ENCODE results near the gene GPT2.
A peak's percentile ranks its signal among the peaks of the same experiment; 100 is the strongest.

Gene GPT2

GRCh38 chr16:46973207-46973995, 89.2 kb downstream of the GPT2 start, which contains the start of gene DNAJA2:
Gene DNAJA2 (minus strand): TSS chr16:46973674. CDS start chr16:46973572, 102 bp downstream.
- H3K4me1 ChIP-seq (ENCODE audit: control insufficient read depth, low read length), result peaks cover 37% of the 10 kb centered on the region
- peaks cover 18% of the 10 kb centered on the region for H4K20me1 ChIP-seq (ENCODE audit: control insufficient read depth, insufficient read depth, low read depth, low read length)
- H3K27me3 ChIP-seq (ENCODE audit: control insufficient read depth, low read length), result no peaks in the 10 kb centered on the region
- peaks cover 64% of the 10 kb centered on the region for H3K79me2 ChIP-seq (ENCODE audit: control insufficient read depth, low read length)
- H3K4me3 ChIP-seq (ENCODE audit: low read length), result peak within 1 kb of the TSS; percentile 84
- TF ChIP-seq EZH2phosphoT487 (IDR thresholded peaks at IDR 0.05; ENCODE audit: borderline replicate concordance, low read length), result no peak
- TF ChIP-seq, protein P1, sequence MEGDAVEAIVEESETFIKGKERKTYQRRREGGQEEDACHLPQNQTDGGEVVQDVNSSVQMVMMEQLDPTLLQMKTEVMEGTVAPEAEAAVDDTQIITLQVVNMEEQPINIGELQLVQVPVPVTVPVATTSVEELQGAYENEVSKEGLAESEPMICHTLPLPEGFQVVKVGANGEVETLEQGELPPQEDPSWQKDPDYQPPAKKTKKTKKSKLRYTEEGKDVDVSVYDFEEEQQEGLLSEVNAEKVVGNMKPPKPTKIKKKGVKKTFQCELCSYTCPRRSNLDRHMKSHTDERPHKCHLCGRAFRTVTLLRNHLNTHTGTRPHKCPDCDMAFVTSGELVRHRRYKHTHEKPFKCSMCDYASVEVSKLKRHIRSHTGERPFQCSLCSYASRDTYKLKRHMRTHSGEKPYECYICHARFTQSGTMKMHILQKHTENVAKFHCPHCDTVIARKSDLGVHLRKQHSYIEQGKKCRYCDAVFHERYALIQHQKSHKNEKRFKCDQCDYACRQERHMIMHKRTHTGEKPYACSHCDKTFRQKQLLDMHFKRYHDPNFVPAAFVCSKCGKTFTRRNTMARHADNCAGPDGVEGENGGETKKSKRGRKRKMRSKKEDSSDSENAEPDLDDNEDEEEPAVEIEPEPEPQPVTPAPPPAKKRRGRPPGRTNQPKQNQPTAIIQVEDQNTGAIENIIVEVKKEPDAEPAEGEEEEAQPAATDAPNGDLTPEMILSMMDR (IDR thresholded peaks at IDR 0.05; ENCODE audit: low read depth, low read length, poor library complexity, severe bottlenecking), result no peak
- peaks cover 5% of the 10 kb centered on the region; the same call in 1 of the 2 replicates for H3F3A ChIP-seq (ENCODE audit: control insufficient read depth, insufficient read depth)
- peak within 1 kb of the TSS; percentile 69 for H3K27ac ChIP-seq (ENCODE audit: low read depth, low read length)
- no peaks in the 10 kb centered on the region for H3K9me3 ChIP-seq (ENCODE audit: control insufficient read depth, insufficient read depth, low read length)
- peak within 1 kb of the TSS; percentile 89 for H3K4me2 ChIP-seq (ENCODE audit: low read length)
- H3K9me2 ChIP-seq (replicated peaks; ENCODE audit: control insufficient read depth, low read length), result no peaks in the 10 kb centered on the region
- H3K36me3 ChIP-seq (ENCODE audit: control insufficient read depth, low read length), result peaks cover 46% of the 10 kb centered on the region

DNA sequence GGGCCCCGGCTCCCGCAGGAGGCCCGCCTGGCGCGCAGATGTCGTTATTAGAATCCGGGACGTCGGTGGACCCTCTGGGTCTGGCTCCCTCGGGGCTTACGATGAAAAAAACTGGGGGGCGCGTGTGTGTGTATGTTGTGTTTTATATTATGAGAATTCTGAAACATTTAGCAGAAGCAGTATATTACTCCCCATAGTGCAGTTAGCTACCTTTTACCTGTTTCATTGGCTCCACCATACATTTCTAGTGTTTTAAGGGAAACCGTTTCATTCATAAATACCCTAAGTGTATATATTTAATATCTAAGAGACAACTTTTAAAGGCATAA, 89.8 kb downstream of the GPT2 start:
- peaks cover 5% of the 10 kb centered on the region; the same call in 1 of the 2 replicates for H3F3A ChIP-seq (ENCODE audit: control insufficient read depth, insufficient read depth)
- H4K20me1 ChIP-seq (ENCODE audit: control insufficient read depth, insufficient read depth, low read depth, low read length), result peaks cover 18% of the 10 kb centered on the region
- H3K9me3 ChIP-seq (ENCODE audit: control insufficient read depth, insufficient read depth, low read length), result no peaks in the 10 kb centered on the region
- peaks cover 41% of the 10 kb centered on the region for H3K36me3 ChIP-seq (ENCODE audit: control insufficient read depth, low read length)
- no peaks in the 10 kb centered on the region for H3K9me2 ChIP-seq (replicated peaks; ENCODE audit: control insufficient read depth, low read length)
- no peaks in the 10 kb centered on the region for H3K27me3 ChIP-seq (ENCODE audit: control insufficient read depth, low read length)
- peak overlapping the region; percentile 89 for H3K4me2 ChIP-seq (ENCODE audit: low read length)
- H3K4me3 ChIP-seq (ENCODE audit: low read length), result peak overlapping the region; percentile 84
- peaks cover 58% of the 10 kb centered on the region for H3K79me2 ChIP-seq (ENCODE audit: control insufficient read depth, low read length)
- peaks cover 37% of the 10 kb centered on the region for H3K4me1 ChIP-seq (ENCODE audit: control insufficient read depth, low read length)
- TF ChIP-seq, protein P1 (IDR thresholded peaks at IDR 0.05; ENCODE audit: low read depth, low read length, poor library complexity, severe bottlenecking), result no peak
- TF ChIP-seq EZH2phosphoT487 (IDR thresholded peaks at IDR 0.05; ENCODE audit: borderline replicate concordance, low read length), result no peak
- H3K27ac ChIP-seq (ENCODE audit: low read depth, low read length), result peak overlapping the region; percentile 69

- Histone ChIP-seq H3K36me3 (ENCODE audit: control insufficient read depth, low read length) (peaks cover 37% of the 10 kb centered on the region), H3K9me3 (ENCODE audit: control insufficient read depth, insufficient read depth, low read length) (no peaks in the 10 kb centered on the region), H3K27me3 (ENCODE audit: control insufficient read depth, low read length) (no peaks in the 10 kb centered on the region), H3K79me2 (ENCODE audit: control insufficient read depth, low read length) (peaks cover 54% of the 10 kb centered on the region), H3F3A (ENCODE audit: control insufficient read depth, insufficient read depth) (peaks cover 5% of the 10 kb centered on the region; the same call in 1 of the 2 replicates), H3K27ac (ENCODE audit: low read depth, low read length) (0 out of 2 replicates have a peak overlapping the region, but pooled peaks have one; percentile 69), H4K20me1 (ENCODE audit: control insufficient read depth, insufficient read depth, low read depth, low read length) (peaks cover 18% of the 10 kb centered on the region), H3K4me2 (ENCODE audit: low read length) (peak overlapping the region; percentile 89), H3K9me2 (replicated peaks; ENCODE audit: control insufficient read depth, low read length) (no peaks in the 10 kb centered on the region), H3K4me3 (ENCODE audit: low read length) (peak overlapping the region; percentile 84), H3K4me1 (ENCODE audit: control insufficient read depth, low read length) (peaks cover 37% of the 10 kb centered on the region)
- TF ChIP-seq, protein P1 (IDR thresholded peaks at IDR 0.05; ENCODE audit: low read depth, low read length, poor library complexity, severe bottlenecking), result no peak
- TF ChIP-seq EZH2phosphoT487 (IDR thresholded peaks at IDR 0.05; ENCODE audit: borderline replicate concordance, low read length), result no peak
Measured at GRCh38 chr16:46974352-46974751, 90.2 kb downstream of the GPT2 start.

Measured in DOHH2 (cell line).